Psoas muscle (tissue), 8 donors: ENCODE results near the gene CAMTA1. TPM values are rescaled to one million over a fixed set of nuclear protein-coding genes. Genes with fewer than 3 reads are reported as not detected.

Experiments used
- ATAC-seq, 4 donors: fragments of 200-7000 bp; cut with Tn5 transposase; one replicate each; pipeline ENCODE4 v1.9.1; 2020; ENCODE audit warnings: moderate library complexity in 3 of 4, mild to moderate bottlenecking in 2 of 4
- DNase-seq, 2 donors: peaks; one replicate each; pipeline ENCODE4 v3.0.0-alpha.2; 2020
- H3K27ac ChIP-seq: fragments of 200-600 bp; one replicate; pipeline ENCODE4 v1.8.0; 2022
- H3K27me3 ChIP-seq, 3 donors: fragments of 200-600 bp in 1 of 3; one replicate each; pipeline versions ENCODE4 v1.6.1 to v1.8.0; 2013 to 2022; ENCODE audit warnings: low read length in 2 of 3, mild to moderate bottlenecking in 2 of 3, moderate library complexity in 1 of 3; ENCODE audit not compliant: insufficient read depth in 3 of 3
- H3K36me3 ChIP-seq, 2 donors: fragments of 200-600 bp in 1 of 2; one replicate each; pipeline versions ENCODE4 v1.6.1 to v1.8.0; 2013 to 2022; ENCODE audit warnings: low read depth in 1 of 2, mild to moderate bottlenecking in 1 of 2, moderate library complexity in 1 of 2; ENCODE audit not compliant: insufficient read depth in 1 of 2
- H3K4me1 ChIP-seq: fragments of 200-600 bp; one replicate; pipeline ENCODE4 v1.8.0; 2022
- H3K4me3 ChIP-seq: fragments of 200-600 bp; one replicate; pipeline ENCODE4 v1.8.0; 2022; ENCODE audit warnings: mild to moderate bottlenecking
- H3K9me3 ChIP-seq: fragments of 200-600 bp; one replicate; pipeline ENCODE4 v1.8.0; 2022
- WGBS, 3 donors: extraction: QIAGEN DNeasy Blood & Tissue Kit; methylation state at CpG; one replicate each; pipeline versions ENCODE4 v1.1.6 to v1.1.7; 2013; 5-methylcytosine and 5-hydroxymethylcytosine counted together
- intact Hi-C, 2 donors: fragments of 100-400 bp; cut with DNase I; formaldehyde crosslinking; loops; one replicate each; pipeline versions ENCODE4 v1.11.0 to v1.14.2; 2022
- polyA plus RNA-seq, 3 donors: library from polyadenylated mRNA; stranded (reverse); fragments of 200-250 nt; gene quantifications; one replicate each; pipeline ENCODE4 v1.2.3, GENCODE V29; 2013
- total RNA-seq, 4 donors: library from RNA; stranded (reverse); fragmentation: NEBNext Ultra II Directional in 2 of 4; extraction: Animal tissue kit (Norgen Biotek cat#: 25700) in 2 of 4; gene quantifications; one replicate each; pipeline versions ENCODE4 v1.2.1 to v1.2.4, GENCODE V29; 2021 to 2023
- TF ChIP-seq, protein P1 (sequence below): fragments of 200-600 bp; IDR thresholded peaks from one replicate; pipeline ENCODE4 v1.8.0; 2022; ENCODE audit warnings: antibody characterized with exemption
- donor health status: healthy with polysubstance abuse.
- donor health status: DM: no; HTN: no; CAD: no; lungs with moderate emphysema.
- donor health status: Bipolar disorder and iron deficiency.
- donor health status: healthy.
- donor health status: DM: yes; HTN: yes; CAD: no.
- donor health status: DM: no; HTN: no; CAD: no.
- donor health status: DM: no; HTN: no; CAD: no.
- donor health status: DM: yes; HTN: yes; CAD: no.

The CAMTA1 gene
- total and polyA plus RNA-seq, 7 donors, result 64.6 to 206 (median 76.5) TPM

DNA sequence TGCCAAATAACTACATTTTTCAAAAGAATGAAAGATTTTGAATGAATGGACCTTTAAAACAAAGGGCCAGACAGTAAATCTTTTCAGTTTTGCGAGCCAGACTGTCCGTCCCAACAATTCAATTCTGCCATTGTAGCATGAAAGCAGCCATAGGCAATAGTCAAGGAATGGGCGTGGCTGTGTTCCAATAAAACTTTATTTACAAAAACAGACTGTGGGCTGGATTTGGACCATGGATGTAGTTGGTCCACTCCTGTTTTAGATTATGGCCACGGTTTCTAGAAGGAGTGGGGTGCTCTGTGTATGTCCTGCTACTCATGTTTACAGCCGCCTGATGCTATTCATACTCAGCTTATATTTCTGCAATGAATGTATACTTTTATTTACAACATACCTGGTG, 474.7 kb downstream of the CAMTA1 start:
- H3K27me3 ChIP-seq, result peaks cover 0 to 28% (median 0%) of the 10 kb centered on the region in 3 donors
- intact Hi-C loops, result no loop called here
- TF ChIP-seq, protein P1, sequence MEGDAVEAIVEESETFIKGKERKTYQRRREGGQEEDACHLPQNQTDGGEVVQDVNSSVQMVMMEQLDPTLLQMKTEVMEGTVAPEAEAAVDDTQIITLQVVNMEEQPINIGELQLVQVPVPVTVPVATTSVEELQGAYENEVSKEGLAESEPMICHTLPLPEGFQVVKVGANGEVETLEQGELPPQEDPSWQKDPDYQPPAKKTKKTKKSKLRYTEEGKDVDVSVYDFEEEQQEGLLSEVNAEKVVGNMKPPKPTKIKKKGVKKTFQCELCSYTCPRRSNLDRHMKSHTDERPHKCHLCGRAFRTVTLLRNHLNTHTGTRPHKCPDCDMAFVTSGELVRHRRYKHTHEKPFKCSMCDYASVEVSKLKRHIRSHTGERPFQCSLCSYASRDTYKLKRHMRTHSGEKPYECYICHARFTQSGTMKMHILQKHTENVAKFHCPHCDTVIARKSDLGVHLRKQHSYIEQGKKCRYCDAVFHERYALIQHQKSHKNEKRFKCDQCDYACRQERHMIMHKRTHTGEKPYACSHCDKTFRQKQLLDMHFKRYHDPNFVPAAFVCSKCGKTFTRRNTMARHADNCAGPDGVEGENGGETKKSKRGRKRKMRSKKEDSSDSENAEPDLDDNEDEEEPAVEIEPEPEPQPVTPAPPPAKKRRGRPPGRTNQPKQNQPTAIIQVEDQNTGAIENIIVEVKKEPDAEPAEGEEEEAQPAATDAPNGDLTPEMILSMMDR, result no peak
- DNase-seq (no peak), ATAC-seq (no peak)
- no peaks in the 10 kb centered on the region for H3K36me3 ChIP-seq
- no peaks in the 10 kb centered on the region for H3K4me1 ChIP-seq
- H3K27ac ChIP-seq, result no peak overlapping the region
- H3K4me3 ChIP-seq, result no peak overlapping the region
- no peaks in the 10 kb centered on the region for H3K9me3 ChIP-seq
- WGBS, 3 donors, result 88 to 90% (median 90%) methylated on average over 5 of the region's 5 CpGs

DNA sequence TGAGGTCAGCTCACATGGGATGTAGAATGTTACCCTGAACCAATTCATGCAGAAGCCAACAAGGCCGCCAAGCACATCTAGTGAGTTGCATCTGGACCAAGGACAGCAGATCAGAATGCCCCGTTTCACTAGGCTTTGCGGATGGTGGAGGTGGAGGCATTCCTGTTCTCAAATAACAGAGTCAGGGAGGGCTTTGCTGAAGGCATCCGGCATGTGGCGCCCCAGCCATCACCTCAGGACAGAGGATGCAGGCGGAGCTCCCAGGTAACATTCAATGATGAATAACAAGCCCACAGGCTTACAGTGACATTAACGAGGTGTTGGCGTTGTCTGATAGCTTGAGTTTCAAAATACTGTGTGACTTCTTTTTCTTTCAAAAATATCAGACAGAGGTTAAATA, 476.2 kb downstream of the CAMTA1 start:
- Histone ChIP-seq H3K36me3 (no peaks in the 10 kb centered on the region), H3K4me3 (no peak overlapping the region), H3K4me1 (no peaks in the 10 kb centered on the region), H3K9me3 (no peaks in the 10 kb centered on the region), H3K27me3 (peaks cover 0 to 29% (median 0%) of the 10 kb centered on the region in 3 donors), H3K27ac (no peak overlapping the region)
- intact Hi-C loops, result no loop called here
- 73 to 76% (median 76%) methylated on average over 8 of the region's 8 CpGs for WGBS, 3 donors
- ATAC-seq, result no peak
- TF ChIP-seq, protein P1, result no peak
- no peak for DNase-seq

DNA sequence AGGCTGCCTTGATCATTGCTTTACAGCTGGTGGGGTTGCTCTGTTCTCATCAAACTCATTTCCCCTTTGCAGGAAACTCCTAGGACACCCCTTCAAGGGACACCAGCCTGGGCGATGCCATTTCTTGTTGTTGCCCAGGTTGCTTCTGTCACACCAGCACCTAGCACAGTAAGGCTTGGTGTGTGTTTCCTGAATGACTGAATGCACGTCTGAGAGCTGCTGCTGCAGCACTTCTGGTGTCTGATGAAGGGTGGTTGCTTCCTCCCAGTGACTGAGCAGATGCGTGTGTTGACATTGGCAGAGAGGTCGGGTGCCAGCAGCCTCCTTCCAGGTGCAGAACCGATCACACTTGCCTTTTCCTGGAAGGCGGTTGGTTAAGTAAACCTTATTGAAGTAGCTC, 477.4 kb downstream of the CAMTA1 start:
- DNase-seq (no peak), ATAC-seq (no peak)
- no peaks in the 10 kb centered on the region for H3K36me3 ChIP-seq
- TF ChIP-seq, protein P1, result no peak
- no peaks in the 10 kb centered on the region for H3K9me3 ChIP-seq
- no peak overlapping the region for H3K27ac ChIP-seq
- H3K4me3 ChIP-seq, result no peak overlapping the region
- intact Hi-C loops, result no loop called here
- H3K27me3 ChIP-seq, result peaks cover 0 to 29% (median 0%) of the 10 kb centered on the region in 3 donors
- 49 to 52% (median 50%) methylated on average over 6 of the region's 6 CpGs for WGBS, 3 donors
- H3K4me1 ChIP-seq, result no peaks in the 10 kb centered on the region

DNA sequence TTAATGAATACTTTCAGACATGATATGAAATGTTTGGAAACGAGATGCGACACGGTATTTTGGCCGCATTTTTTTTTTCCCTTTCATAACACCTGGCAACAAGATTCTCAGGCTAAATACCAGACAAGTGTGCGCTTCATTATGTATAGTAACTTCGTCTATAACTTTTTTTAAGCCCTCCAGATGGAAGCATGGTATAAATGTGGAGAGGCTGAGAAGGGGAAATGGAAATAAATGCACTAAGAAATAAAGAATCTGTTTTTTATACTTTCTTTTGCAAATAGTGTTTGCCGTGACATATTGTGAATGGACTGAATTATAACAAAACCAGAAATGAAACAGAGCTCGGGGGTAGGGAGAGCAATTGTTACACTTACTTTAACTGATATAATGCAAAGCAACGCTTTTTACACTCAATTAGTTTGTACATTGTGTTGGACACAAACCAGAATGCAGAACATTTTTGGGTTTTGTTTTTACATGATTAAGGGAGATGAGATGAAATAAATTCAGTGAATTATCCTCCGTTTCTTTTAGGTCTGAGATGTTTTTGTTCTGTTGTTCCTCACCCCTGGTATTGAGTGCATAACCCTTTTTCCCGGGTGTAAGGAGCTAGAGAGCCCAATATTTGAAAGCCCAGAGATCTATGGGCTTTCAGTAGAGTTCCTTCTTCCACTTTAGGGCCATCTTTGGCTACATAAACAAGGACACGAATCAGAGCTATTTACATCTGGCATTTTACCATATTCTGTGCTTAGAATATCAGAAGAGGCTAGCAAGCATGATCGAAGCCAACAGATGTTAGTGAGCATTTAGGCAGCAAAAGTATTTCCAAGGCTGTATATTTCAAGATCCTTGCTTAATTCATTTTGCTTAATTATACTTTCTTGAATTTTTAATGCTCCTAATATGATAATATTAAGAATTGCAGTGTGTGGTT, 478.0 kb downstream of the CAMTA1 start:
- H3K4me1 ChIP-seq, result no peaks in the 10 kb centered on the region
- no peak for DNase-seq
- H3K27me3 ChIP-seq, result peaks cover 0 to 29% (median 0%) of the 10 kb centered on the region in 3 donors
- intact Hi-C loops, result no loop called here
- H3K36me3 ChIP-seq, result no peaks in the 10 kb centered on the region
- ATAC-seq, result no peak
- TF ChIP-seq, protein P1, result no peak
- H3K4me3 ChIP-seq, result no peak overlapping the region
- WGBS, 3 donors, result 48 to 59% (median 54%) methylated on average over 13 of the region's 13 CpGs
- no peak overlapping the region for H3K27ac ChIP-seq
- H3K9me3 ChIP-seq, result no peaks in the 10 kb centered on the region
